ENCODE results near the gene RNU1-3.
"Not testable (repeated sequence)": the region's sequence is repeated elsewhere in the genome, so short reads cannot be mapped to it uniquely, and the experiment has no call there.

RNU1-3 gene

GRCh38 chr1:16635959-16636358 lies 30.8 kb downstream of the RNU1-3 start:
- DNase-seq: not testable (repeated sequence)

DNA sequence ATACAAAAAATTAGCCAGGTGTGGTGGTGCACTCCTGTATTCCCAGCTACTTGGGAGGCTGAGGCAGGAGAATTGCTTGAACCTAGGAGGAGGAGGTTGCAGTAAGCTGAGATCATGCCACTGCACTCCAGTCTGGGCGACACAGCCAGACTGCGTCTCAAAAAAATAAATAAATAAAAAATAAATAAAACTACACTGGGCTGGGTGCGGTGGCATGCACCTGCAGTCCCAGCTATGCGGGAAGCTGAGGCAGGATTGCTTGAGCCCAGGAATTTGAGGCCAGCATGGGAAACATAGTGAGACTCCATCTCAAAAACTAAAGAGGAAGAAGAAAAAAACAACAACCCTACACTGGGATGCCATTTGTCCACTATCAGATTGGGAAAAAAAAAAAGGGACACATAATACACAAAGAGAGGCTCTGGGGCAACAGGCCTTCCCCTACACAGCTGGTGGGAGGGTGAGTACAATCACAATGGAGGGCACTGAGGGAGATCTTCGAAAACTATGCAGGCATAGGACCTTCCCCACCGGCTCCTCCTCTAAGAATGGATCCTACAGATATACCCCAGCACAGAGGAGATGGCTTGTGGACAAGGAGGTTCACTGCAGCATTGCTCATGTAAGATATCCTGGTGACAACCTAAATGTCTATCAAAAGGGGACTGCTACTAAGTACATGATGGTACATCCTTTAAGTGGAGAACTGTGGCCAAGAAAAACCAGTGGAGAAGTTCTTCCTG lies 33.0 kb downstream of the RNU1-3 start:
- DNase-seq: not testable (repeated sequence)

DNA sequence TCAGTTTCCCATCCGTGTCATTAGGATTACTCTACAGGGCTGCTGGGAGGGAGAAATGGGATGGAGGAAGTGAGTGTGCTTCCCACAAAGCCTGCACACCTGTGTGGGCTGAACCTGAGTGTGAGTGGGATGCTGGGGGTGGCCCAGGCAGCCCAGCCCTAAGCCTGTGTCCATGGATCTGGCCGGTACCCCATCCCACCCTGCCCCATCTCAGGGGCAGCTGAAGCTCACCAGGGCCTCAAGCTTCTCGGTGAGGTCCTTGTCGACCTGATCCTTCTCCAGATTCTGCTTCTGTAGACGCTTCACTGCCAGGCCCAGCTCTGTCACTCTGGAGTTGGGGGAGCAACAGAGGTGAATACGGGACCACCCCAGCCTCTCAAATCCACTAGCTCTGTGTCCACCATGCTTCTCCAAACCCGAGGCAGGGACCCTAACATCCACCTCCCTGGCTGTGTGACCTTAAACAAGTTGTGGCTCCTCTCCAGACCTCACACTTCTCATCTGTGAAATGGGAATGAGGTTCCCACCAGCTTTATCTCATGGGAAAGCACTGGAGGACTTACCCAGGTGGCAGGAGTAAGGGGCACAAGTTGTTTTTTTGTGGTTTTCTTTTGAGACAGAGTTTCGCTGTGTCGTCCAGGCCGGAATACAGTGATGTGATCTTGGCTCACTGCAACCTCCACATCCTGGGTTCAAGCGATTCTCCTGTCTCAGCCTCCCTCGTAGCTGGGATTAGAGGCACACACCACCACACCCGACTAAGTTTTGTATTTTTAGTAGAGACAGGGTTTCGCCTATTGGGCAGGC lies 34.5 kb downstream of the RNU1-3 start:
- not testable (repeated sequence) for DNase-seq

GRCh38 chr1:16631248-16632043 lies 35.3 kb downstream of the RNU1-3 start:
- DNase-seq: no peak

DNA sequence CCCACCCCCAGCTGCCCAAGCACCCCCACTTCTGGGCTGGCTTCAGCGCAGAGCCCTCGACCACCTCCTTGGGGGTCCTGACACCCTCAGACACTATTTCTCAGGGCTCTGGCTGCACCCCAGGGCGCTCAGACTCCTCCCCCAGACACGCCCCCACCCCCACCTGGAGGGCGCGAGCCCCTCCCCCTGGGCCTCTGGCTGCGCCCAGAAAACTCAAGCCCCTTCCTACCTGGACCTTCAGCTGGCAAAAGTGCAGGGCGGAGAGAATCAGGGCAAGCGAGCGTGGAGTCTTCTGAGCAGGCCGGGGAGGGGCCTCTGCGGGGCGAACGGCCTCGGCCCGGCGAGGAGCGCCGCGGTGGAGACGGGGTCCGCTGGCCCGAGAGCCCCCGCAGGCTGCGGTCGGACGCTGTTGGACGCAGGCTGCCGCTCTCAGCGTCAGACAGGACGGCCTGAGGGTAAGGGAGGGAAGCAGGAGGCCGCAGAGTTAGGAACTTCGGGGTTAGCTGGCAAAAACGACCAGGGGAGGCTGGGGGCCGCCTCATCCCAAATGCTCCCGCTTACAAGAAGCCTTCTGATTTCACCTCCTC lies 36.0 kb downstream of the RNU1-3 start:
- DNase-seq: no peak

DNA sequence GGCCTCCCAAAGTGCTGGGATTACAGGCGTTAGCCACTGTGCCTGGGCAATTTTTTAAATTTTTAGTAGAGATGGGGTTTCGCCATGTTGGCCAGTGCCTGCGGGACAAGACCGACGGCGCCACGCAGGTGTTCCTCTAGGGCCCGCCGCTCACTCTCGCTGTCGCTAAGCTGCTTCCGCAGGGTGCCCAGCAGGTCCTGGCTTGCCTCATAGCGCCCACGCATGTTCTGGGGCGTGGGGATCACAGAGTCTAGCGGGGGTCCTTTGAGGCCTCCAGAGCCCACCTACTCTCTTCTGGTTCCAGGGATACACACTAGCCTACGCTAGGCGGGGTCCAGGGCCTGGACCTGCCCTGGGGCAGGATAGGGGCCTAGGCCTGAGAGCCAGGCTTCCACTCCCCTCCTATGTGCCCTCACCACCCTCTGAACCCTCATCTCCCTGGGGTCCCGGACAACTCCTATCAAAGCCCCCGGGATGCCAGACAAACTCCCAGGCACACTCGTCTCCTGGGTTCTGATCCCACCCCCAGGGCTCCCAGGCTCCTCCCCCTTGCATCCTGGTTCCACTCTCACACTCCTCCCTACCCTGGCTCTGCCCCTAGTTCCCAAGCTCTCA lies 36.7 kb downstream of the RNU1-3 start:
- not testable (repeated sequence) for DNase-seq

- DNase-seq: no peak
Observed at GRCh38 chr1:16628361-16629111, 38.2 kb downstream of the RNU1-3 start.

GRCh38 chr1:16626409-16626983 lies 40.3 kb downstream of the RNU1-3 start:
- DNase-seq: not testable (repeated sequence)

GRCh38 chr1:16625497-16626408 lies 41.0 kb downstream of the RNU1-3 start:
- DNase-seq: no peak

- peak; percentile 85 for DNase-seq
Observed at GRCh38 chr1:16623812-16624719, 42.7 kb downstream of the RNU1-3 start.

GRCh38 chr1:16623337-16623736 lies 43.4 kb downstream of the RNU1-3 start:
- DNase-seq: peak; percentile 27

GRCh38 chr1:16621681-16622315 lies 45.0 kb downstream of the RNU1-3 start:
- DNase-seq: not testable (repeated sequence)

- DNase-seq: no peak
Observed at GRCh38 chr1:16621300-16621658, 45.5 kb downstream of the RNU1-3 start.

GRCh38 chr1:16619803-16620501 lies 46.8 kb downstream of the RNU1-3 start:
- not testable (repeated sequence) for DNase-seq

- no peak for DNase-seq
Observed at GRCh38 chr1:16618719-16619118, 48.0 kb downstream of the RNU1-3 start.

GRCh38 chr1:16617778-16618580 lies 48.8 kb downstream of the RNU1-3 start:
- DNase-seq: no peak

- DNase-seq: no peak
Observed at GRCh38 chr1:16617114-16617631, 49.6 kb downstream of the RNU1-3 start.

Data from DMS 273 treated with DMSO at 0.1 percent for 48 hours (cell line).